MM.1S (cell line): ENCODE measurements around the gene NXPH4.

Source experiments
- DNase-seq: peaks from one replicate; pipeline ENCODE4 v3.0.0-alpha.2; 2015
- H2AFZ ChIP-seq: fragments of 300-600 bp; sonication (generic); 2 replicates; pipeline ENCODE4 v1.6.0; 2016; ENCODE audit warnings: antibody characterized with exemption, low read length
- H3F3A ChIP-seq: fragments of 300-600 bp; sonication (generic); 2 replicates; pipeline ENCODE4 v1.6.1; 2016; ENCODE audit warnings: mild to moderate bottlenecking, antibody characterized with exemption, low read length, moderate library complexity, mixed read lengths; ENCODE audit not compliant: insufficient read depth
- H3K27ac ChIP-seq: fragments of 300-600 bp; sonication (generic); 2 replicates; pipeline ENCODE4 v1.5.1; 2016; ENCODE audit warnings: mild to moderate bottlenecking, low read length
- H3K27me3 ChIP-seq: fragments of 300-600 bp; sonication (generic); replicated peaks from 2 replicates; pipeline ENCODE4 v1.6.0; 2016; ENCODE audit warnings: low read length; ENCODE audit not compliant: insufficient read depth
- H3K36me3 ChIP-seq: fragments of 300-600 bp; sonication (generic); replicated peaks from 2 replicates; pipeline ENCODE4 v1.6.1; 2016; ENCODE audit warnings: mild to moderate bottlenecking, low read length, mixed read lengths; ENCODE audit not compliant: insufficient read depth
- H3K4me1 ChIP-seq: fragments of 300-600 bp; sonication (generic); 2 replicates; pipeline ENCODE4 v1.6.1; 2016; ENCODE audit warnings: low read length, mixed read lengths
- H3K4me2 ChIP-seq: fragments of 300-600 bp; sonication (generic); 2 replicates; pipeline ENCODE4 v1.6.0; 2016; ENCODE audit warnings: low read depth, low read length
- H3K4me3 ChIP-seq: fragments of 300-600 bp; sonication (generic); 2 replicates; pipeline ENCODE4 v1.5.1; 2016; ENCODE audit warnings: low read length, mixed read lengths
- H3K79me2 ChIP-seq: fragments of 300-600 bp; sonication (generic); 2 replicates; pipeline ENCODE4 v1.6.1; 2016; ENCODE audit warnings: mixed run types, low read length, mixed read lengths
- H3K9ac ChIP-seq: fragments of 300-600 bp; sonication (generic); 2 replicates; pipeline ENCODE4 v1.6.1; 2016; ENCODE audit warnings: low read length, mixed read lengths
- H3K9me2 ChIP-seq: fragments of 300-600 bp; sonication (generic); replicated peaks from 2 replicates; pipeline ENCODE4 v1.6.1; 2016; ENCODE audit warnings: mild to moderate bottlenecking, low read length, mixed read lengths; ENCODE audit not compliant: insufficient read depth
- H3K9me3 ChIP-seq: fragments of 300-600 bp; sonication (generic); replicated peaks from 2 replicates; pipeline ENCODE4 v1.6.1; 2016; ENCODE audit warnings: mild to moderate bottlenecking, low read length, mixed read lengths; ENCODE audit not compliant: insufficient read depth
- H4K20me1 ChIP-seq: fragments of 300-600 bp; sonication (generic); 2 replicates; pipeline ENCODE4 v1.6.1; 2016; ENCODE audit warnings: mild to moderate bottlenecking, low read length, moderate library complexity, mixed read lengths; ENCODE audit not compliant: insufficient read depth
- CTCF ChIP-seq: fragments of 300-600 bp; sonication (generic); IDR thresholded peaks from 2 replicates; pipeline ENCODE4 v1.5.1; 2016; ENCODE audit warnings: antibody characterized with exemption, low read length, mixed read lengths
- EZH2 ChIP-seq: fragments of 300-600 bp; sonication (generic); optimal IDR thresholded peaks from 2 replicates; pipeline ENCODE3; 2017; ENCODE audit warnings: low read depth, mild to moderate bottlenecking, antibody characterized with exemption, low read length, mixed read lengths
- EZH2phosphoT487 ChIP-seq: fragments of 300-600 bp; sonication (generic); IDR thresholded peaks from 2 replicates; pipeline ENCODE4 v1.6.1; 2018; ENCODE audit warnings: antibody characterized with exemption, low read length

Gene NXPH4

DNA sequence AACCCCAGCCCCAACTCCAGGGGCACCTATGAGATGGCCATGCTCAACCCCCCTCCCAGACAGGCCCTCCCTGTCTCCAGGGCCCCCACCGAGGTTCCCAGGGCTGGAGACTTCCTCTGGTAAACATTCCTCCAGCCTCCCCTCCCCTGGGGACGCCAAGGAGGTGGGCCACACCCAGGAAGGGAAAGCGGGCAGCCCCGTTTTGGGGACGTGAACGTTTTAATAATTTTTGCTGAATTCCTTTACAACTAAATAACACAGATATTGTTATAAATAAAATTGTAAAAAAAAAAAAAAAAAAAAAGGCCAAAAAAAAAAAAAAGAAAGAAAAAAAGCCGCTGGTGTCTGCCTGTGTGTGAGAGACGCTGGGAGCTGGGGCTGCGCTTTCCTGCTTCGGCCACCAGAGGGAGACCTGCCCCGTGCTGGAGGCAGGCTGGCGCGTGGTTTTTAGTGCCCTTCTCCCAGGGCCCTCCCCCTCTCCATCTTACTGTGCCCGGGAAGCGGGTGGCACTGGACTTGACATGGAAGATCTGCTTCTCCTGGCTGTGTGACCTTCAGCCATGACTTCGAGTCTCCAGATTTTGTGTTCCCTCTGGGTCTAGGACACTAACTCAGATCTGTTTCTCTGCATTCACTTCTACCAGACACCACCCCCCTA lies 3.4 kb upstream of the NXPH4 start:
- TF ChIP-seq CTCF (peak; percentile 81), EZH2phosphoT487 (no peak), EZH2 (no peak)
- Histone ChIP-seq H3K9me3 (no peaks in the 10 kb centered on the region), H3K4me1 (peaks cover 17% of the 10 kb centered on the region), H3K9ac (no peak overlapping the region), H4K20me1 (0 out of 2 replicates have a peak, but pooled peaks cover 4% of the 10 kb centered on the region), H3K79me2 (no peaks in the 10 kb centered on the region), H3K36me3 (no peaks in the 10 kb centered on the region), H2AFZ (no peak overlapping the region), H3K27me3 (peaks cover 92% of the 10 kb centered on the region), H3K4me3 (no peak overlapping the region), H3K4me2 (peak overlapping the region; percentile 33; the same call in 1 of the 2 replicates), H3K9me2 (no peaks in the 10 kb centered on the region), H3F3A (peaks cover 10% of the 10 kb centered on the region), H3K27ac (no peak overlapping the region)
- DNase-seq: peak; percentile 68

DNA sequence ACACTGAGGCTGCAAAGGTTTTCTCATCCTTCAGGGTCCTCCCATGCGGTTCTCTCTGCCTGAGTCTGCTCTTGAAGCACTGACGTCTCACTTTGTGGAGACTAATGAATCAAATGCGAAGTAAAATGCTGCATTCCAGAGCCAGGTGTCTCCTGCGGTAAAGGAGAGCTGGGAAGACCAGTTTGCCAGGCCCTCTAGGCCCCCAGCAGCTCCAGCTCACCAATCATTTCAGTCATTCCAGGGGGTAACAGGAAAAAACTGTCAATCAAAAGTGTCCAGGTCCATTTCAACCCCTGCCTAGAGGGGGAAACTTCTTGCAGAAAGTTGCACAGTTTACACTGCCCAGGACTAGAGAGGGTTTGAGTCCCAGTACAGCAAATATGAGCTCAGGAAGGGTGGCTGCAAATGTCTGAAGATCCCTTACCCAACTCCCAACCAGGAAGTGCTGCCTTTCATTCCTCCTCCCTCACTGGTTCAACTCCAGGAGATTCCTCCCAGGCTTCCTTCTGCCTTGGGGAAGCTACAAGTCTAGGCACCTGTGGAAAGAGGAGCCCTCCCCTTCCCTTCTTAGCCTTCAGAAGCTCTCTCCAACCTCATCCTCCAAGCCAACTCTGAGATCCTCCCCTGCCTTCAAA lies 2.7 kb upstream of the NXPH4 start:
- H2AFZ ChIP-seq: no peak overlapping the region
- H3K9me2 ChIP-seq: no peaks in the 10 kb centered on the region
- H3K9ac ChIP-seq: no peak overlapping the region
- no peaks in the 10 kb centered on the region for H3K9me3 ChIP-seq
- no peak for TF ChIP-seq CTCF
- TF ChIP-seq EZH2: no peak
- TF ChIP-seq EZH2phosphoT487: no peak
- H4K20me1 ChIP-seq: 0 out of 2 replicates have a peak, but pooled peaks cover 4% of the 10 kb centered on the region
- H3K4me2 ChIP-seq: peak overlapping the region; percentile 33; the same call in 1 of the 2 replicates
- peaks cover 92% of the 10 kb centered on the region for H3K27me3 ChIP-seq
- peaks cover 17% of the 10 kb centered on the region for H3K4me1 ChIP-seq
- DNase-seq: no peak
- H3F3A ChIP-seq: peaks cover 10% of the 10 kb centered on the region
- no peaks in the 10 kb centered on the region for H3K36me3 ChIP-seq
- H3K79me2 ChIP-seq: no peaks in the 10 kb centered on the region
- no peak overlapping the region for H3K4me3 ChIP-seq
- no peak overlapping the region for H3K27ac ChIP-seq

DNA sequence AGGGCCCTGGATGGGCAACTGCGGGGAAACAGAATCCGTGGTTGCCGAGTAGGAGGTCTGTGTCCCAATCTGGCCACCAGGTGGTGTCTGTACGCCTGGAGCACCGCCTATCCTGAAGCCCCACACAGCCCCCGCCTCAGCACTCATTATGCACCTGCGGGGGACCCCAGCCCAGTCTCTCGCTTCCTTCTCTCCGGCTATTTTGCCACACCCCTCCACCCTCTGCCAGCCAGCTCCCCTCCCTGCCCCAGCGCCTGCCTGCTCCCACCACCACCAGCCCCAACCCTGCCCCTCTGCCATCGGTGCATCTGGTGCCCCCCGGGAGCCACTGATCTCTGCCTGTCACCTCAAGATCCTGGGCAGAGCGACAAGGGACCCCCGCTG lies 2.2 kb upstream of the NXPH4 start:
- Histone ChIP-seq H3K27me3 (peaks cover 92% of the 10 kb centered on the region), H3K4me3 (no peak overlapping the region), H3K79me2 (no peaks in the 10 kb centered on the region), H3K9me2 (no peaks in the 10 kb centered on the region), H3K27ac (no peak overlapping the region), H4K20me1 (0 out of 2 replicates have a peak, but pooled peaks cover 4% of the 10 kb centered on the region), H3K9me3 (no peaks in the 10 kb centered on the region), H3K36me3 (no peaks in the 10 kb centered on the region), H3K4me2 (no peak overlapping the region), H3K9ac (no peak overlapping the region), H3K4me1 (peaks cover 17% of the 10 kb centered on the region), H3F3A (peaks cover 10% of the 10 kb centered on the region), H2AFZ (no peak overlapping the region)
- peak; percentile 75 for TF ChIP-seq CTCF
- no peak for TF ChIP-seq EZH2
- peak; percentile 48 for DNase-seq
